Renal pelvis (tissue), 4 donors: Measurements from ENCODE around the gene NIF3L1. TPM values are rescaled to one million over a fixed set of nuclear protein-coding genes. Genes with fewer than 3 reads are reported as not detected.
"Not testable (repeated sequence)": the region's sequence is repeated elsewhere in the genome, so short reads cannot be mapped to it uniquely, and the experiment has no call there.

Experiments used
- DNase-seq: peaks from one replicate; pipeline ENCODE4 v3.0.0-alpha.2; 2013
- polyA plus RNA-seq, 3 donors: library from polyadenylated mRNA; unstranded; fragments of 120-200 nt; gene quantifications; one replicate each; pipeline ENCODE4 v1.2.1, GENCODE V29; 2013; ENCODE audit not compliant: insufficient read length in 3 of 3

The NIF3L1 gene
- polyA plus RNA-seq, 3 donors = 41.5 to 45.5 (median 45.3) TPM

DNA sequence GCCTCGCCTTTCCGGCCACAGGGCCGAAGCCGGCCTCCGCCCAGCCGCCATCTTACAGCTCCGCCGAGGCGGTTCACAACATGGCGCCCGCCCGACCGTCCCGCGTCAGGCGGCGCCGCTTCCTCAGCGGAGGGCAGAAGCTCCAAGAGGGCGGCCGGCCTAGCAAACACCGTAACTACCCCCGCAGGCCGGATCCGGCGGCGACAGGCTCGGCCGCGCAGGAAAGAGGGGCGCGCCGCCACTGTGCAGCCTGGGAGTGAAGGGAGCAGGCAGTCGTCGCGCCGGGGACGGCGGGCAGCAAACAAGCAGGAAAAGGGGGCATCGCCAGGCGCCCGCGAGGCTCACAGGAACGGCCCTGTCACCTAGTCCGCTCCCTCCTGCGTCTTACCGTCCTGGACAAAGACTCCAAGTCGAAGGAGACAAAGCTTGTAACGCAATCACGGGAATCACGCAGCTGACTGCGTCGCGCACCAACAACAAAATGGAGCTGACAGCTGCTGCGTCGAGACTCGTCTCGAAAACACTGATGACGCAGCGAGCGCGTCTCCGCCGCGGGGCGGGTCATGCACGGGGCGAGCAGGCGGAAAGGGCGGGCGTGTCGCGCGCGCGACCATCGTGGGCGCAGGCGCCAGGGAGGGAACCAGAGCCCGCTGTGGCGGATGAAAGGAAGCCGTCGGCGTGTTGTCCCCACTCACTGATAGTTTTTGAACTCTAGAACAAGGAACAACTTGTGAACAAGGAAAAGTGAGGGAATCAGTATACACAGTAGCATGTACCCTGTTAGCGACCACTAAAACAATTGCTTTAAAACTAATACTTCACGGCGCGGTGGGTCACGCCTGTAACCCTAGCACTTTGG lies 24.8 kb upstream of the NIF3L1 start, which contains the start of gene CLK1:
CLK1 (minus strand) TSS at position 483 of the 859 bp plus-strand sequence. CDS start 2,796 bp downstream, outside the sequence.
- peak; percentile 95 for DNase-seq

DNA sequence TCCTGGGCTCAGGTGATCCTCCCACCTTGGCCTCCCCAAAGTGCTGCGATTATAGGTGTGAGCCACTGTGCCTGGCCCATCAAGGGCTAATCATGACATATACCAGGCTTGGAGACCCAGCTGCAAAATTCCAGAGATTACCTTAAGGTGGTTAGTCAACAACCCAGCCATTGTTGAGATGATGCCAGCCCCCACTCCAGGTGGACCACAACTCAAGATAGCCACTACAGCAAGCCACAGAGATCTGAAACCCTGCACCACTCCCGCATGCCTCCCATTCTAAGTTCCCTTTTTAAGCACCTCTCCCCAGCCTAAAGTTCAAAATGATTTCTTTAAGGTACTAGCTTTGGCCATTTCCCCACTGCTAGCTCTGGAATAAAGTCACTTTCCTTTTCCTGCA lies 20.2 kb upstream of the NIF3L1 start:
- DNase-seq = no peak

DNA sequence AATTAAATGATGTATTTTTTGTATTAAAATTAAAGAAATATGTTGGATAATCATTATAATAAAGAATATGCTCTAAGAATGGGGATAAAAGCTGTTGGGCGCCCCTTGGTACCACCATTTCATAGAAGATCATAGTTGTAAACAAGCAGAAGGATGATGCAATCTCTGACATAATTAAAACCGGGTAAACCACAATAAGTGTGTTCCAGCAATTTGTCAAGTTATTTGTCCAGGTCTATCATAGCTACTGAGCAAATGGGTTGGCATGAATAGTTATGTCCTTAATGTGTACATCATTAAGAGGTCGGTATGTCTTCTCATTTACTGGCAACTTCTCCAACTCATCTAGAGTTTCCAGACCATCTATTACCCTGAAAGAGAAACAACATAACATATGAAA lies 18.0 kb upstream of the NIF3L1 start:
- no peak for DNase-seq

DNA sequence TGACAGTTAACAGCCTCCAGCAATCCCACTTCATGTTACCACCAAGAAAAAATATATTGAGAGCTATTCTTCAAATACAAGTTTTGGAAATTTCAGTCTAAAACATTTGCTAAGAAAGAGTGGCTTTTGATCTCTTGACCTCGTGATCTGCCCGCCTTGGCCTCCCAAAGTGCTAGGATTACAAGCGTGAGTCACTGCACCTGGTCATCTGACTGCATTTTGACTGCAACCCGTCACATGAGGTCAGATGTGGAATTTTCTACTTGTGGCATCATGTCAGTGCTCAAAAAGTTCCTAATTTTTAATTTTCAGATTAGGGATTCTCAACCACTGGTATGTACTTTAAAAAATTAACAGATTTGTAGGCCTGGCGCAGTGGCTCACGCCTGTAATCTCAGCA lies 15.6 kb upstream of the NIF3L1 start:
- DNase-seq = no peak

DNA sequence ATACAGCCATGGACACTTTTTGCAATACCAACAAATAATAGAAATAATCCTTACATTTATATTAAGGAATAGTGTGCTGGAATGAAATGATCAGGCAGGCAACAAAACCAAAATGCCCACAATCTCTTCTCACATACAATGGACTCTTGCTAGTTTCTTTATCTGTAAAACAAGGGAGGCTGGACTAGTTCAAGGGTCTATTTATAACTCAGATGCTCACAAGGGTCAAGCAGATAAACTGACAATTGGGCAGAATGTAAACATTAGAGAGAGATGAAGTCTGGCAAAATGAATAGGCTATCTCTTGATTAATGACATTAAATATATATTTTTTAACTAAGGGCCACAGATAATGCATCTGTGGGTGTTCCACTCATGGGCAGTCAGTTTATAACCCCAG lies 11.7 kb upstream of the NIF3L1 start:
- no peak for DNase-seq

DNA sequence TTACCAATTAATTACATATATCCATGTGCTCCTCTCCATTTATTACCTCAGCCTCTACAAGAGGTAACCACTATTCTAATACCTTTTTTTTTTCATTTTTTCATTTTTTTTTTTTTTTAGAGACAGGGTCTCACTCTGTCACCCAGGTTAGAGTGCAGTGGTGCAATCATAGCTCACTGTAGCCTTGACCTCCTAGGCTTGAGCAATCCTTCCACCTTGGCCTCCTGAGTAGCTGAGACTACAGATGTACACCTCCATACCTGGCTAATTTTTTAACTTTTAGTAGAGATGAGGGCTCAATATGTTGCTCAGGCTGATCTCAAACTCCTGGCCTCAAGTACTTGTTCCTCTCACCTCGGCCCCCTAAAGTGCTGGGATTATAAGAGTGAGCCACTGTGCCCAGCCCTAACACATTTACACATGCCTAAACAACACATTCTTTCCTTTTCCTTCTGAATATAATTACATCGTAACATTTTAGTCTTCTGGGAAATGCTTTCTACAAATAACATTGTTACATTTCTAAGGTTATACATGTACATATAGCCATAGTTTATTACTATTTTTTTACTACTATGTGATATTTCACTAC lies 10.8 kb upstream of the NIF3L1 start:
- DNase-seq = no peak

DNA sequence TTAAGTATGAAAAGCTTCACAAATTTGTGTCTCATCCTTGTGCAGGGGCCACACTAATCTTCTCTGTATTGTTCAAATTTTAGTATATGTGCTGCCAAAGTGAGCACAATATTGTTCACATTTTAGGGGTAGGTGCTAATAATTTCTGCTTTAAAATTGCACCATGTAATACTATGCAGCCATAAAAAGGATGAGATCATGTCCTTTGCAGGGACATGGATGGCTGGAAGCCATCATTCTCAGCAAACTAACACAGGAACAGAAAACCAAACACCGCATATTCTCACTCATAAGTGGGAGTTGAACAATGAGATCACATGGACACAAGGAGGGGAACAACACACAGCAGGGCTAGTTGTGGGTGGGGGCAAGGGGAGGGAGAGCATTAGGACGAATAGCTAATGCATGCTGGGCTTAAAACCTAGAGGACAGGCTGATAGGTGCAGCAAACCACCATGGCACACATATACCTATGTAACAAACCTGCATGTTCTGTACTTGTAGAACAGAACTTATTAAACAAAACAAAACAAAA lies 7.4 kb upstream of the NIF3L1 start:
- not testable (repeated sequence) for DNase-seq

DNA sequence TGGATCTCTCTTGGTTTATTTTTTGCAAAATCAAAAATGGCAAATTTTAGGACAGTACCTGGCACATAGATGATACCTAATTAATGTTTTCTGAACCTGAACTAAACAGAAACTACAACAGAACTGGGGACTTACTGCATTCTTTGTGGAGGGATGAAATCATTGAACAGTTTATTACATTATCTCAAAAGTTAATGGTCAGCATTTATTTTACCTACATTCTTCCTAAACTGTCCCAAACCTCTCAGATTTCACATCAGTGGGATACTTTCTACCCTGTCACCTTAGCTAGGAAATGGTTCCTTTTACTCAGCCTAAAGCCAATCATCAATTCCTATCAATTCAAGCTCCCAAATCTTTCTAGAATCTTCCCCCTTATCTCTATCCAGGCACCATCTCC lies 10.3 kb downstream of the NIF3L1 start:
- DNase-seq = no peak

DNA sequence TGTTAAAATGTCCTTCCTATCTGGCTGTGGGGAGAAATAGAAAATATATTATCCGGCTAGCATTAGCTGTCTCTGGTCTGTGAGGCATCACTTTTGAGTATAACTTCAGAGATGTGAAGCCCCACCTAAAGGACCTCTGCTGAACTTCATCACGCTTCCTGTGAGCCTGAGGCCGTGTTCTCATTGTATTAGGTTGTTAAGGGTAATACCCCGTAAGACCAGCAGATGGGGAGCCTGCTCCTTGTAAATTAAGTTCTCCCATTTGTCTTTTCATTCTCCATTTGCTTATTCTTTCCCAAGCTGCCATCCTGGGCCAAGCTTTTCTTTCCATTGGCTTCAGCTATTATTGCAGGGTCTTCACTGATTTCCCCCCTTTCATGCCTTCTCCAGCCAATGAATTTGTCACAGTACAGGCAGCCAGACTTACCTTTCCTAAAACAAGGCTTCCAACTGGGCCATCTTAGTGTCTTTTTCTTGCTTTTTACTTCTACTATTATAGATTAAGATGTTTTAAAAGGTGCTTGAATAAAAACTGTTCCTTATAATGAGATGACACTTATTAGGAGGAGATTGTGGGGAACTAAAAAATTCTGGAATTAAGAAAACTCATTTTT lies 12.4 kb downstream of the NIF3L1 start:
- peak; percentile 73 for DNase-seq

DNA sequence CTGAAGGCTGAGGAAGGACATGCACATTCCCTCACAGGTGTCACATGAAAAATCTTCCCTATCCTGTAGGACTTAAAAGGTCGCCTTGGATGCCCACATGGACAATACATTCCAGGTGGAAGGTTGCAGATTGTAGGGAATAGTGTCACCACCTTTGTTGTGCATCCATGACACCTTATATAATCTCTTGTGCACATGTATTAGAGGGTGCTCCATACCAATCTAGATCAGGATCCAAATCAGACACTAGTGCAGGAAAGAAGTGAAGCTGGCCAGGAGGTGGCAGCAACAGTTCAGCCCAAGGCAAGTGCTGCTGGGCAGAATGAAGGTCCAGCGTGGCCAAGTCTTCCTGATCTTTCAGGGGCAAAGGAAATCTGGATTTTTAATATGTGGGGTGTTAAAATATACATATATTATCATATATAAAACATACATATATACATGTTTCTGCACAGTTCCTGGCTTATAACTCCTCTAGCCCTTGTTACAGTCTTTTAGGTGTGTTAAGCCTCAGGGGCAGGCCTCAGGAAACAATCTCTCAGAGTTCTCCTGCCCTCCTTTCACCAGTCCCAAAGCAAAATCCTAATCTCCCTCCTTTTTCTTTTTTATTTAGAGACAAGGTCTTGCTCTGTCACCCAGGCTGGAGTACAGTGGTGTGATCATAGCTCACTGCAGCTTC lies 16.6 kb downstream of the NIF3L1 start:
- peak; percentile 53 for DNase-seq

DNA sequence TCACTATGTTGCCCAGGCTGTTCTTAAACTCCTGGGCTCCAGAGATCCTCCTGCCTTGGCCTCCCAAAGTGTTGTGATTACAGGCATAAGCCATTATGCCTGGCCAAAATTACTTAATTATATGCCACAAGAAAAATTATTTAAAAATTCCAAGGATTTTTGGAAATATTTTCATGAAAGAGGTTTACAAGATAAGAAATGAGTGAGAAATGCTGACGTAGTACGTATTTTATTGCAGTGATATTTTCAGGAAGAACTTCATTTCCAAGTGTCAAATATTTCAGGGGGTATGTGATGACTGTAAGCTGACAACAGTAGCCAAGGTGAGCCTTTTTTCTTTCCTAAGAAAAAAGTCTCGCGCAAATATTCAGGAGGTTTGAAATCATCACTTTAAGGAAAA lies 20.8 kb downstream of the NIF3L1 start:
- no peak for DNase-seq

DNA sequence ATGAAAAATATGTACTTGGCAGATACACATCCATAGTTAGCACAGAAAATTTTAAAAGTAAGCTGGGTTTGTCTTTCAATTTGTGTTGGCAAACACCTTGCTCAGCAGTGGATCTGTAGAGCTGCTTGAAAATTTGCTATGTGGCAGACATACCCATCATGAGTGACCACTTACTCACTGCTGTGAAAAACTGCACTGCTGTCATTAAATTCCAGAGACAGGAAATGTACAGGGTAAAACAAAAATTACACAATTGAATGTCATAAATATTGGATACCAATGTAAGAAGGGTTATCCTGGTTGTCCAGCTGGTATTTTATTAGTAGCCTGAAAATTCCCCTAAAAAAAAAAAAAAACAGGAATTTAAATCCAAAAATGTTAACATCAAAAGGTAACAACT lies 24.5 kb downstream of the NIF3L1 start:
- DNase-seq = no peak

DNA sequence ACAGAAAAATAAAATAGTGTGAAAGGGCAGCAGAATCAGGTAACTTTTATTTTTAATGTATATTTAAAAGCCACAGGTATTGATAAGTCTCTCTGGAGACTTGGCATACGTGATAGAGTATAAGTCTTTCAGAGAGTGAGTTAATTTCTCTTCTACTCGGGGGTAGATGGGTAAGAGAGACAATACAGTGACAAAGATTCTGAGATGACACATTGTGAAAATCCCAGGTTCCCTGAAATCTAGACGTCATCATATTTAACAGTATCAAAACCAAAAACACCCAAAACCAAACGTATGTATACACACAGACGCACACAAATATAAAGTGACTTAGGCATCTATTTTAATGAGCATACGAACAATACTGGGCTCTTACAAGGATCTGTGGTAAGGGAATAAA lies 33.3 kb downstream of the NIF3L1 start:
- DNase-seq = no peak

DNA sequence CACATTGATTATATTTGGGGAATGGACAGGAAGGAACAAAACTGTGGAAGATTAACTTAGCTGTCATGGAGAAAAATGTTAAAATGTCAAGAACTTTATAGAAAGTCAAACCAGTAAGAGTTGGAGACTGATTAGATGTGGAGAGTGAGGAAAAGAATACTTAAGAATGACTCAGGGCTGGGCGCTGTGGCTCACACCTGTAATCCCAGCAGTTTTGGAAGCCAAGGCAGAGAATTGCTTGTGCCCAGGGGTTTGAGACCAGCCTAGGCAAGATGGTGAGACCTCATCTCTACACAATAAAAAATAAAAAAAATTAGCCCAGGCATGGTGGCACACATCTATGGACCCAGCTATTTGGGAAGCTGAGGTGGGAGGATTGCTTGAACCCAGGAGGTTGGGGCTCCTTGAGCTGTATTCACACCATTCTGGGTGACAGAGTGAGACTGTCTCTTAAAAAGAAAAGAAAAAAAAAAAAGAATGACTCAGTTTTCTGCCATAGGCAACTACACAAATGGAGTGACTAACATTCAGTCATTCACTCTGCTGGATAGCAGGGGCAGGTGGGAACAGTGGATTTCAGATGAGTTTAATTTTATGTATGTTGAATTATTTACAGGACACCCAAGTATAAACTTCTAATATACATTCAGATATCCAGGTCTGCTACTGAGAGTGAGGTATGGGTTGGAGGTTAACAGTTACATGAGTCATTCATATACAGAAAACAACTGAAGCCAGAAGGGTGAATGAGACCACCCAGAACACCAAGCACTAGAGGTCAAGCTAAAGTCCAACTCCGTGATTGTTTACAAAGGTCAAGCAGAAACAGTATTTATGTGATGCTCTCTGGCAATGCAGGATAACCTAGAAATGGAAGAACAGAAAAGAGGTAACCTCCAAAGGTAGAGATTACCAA lies 40.4 kb downstream of the NIF3L1 start:
- no peak for DNase-seq

DNA sequence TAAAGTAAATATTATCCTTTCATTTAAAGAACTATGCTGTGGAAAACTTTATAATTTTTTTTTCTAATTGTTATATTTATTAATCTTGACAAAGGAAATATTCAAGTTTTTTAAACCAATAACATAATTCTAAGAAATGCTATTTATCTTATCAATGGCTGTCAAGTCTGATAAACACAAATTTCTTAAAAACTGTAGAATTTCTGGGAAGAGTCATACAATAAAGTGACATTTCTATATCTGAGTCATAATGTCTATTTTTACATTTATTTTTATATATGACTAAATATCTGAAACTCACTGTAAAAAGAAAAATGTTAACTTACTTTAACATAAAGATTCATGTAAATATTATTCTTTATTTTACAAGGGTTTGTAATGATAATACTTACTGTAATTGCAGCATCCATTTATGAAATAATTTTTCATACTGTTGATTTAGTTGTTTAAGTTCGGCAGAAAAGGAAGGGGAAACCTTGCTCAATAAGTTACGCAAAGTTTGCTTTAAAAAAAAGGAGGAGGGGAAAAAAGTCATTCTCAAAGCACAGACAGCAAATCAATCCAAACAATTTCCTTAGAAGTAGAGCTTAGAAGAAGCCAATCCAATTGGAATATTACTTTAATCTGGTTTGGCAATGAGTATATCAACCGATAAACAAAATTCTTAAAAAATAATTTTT lies 41.9 kb downstream of the NIF3L1 start:
- no peak for DNase-seq

DNA sequence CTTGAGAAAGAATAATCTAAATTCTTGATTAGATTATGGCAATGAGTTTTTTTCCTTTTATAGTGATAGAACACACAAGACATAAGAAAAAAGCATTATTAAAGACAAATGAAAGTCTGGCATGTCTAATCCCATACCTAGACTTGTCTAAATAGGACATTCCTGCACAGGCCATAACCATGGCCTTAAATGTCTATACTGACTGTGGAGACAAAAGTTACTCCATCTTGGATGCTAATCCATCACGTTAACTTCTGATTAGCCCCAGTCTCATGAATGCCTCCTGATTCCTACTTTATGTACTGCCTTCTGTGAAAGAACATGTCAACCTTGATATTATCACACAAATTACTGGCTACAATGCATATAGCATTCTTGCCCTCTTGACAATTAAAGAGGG lies 50.7 kb downstream of the NIF3L1 start:
- no peak for DNase-seq

DNA sequence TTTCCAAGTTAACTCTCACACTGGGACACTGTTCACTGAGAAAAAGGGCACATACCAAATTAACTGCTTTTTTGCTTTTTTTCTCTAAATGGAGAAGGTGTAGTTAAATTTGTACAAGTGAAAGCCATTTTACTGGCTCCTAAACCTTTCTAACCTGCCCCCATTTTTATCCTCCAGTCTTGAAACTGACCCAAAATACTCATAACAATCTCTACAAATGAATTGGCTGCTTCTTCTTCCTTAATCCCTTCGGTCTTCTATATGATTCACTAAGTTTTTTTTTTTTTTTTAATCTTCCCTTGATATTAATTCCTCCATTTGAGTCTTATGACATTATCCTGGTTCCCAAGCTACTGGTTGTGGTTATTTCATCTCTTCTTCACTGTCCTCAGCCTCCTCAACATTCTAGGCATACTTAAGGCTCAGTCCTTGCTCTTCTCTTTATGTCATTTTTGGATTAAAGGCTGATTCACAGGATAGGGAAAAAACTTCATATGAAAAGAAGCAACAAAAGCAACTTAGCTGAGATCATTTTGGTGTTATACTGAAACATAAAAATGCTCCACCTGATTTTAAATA lies 54.4 kb downstream of the NIF3L1 start:
- DNase-seq = no peak

DNA sequence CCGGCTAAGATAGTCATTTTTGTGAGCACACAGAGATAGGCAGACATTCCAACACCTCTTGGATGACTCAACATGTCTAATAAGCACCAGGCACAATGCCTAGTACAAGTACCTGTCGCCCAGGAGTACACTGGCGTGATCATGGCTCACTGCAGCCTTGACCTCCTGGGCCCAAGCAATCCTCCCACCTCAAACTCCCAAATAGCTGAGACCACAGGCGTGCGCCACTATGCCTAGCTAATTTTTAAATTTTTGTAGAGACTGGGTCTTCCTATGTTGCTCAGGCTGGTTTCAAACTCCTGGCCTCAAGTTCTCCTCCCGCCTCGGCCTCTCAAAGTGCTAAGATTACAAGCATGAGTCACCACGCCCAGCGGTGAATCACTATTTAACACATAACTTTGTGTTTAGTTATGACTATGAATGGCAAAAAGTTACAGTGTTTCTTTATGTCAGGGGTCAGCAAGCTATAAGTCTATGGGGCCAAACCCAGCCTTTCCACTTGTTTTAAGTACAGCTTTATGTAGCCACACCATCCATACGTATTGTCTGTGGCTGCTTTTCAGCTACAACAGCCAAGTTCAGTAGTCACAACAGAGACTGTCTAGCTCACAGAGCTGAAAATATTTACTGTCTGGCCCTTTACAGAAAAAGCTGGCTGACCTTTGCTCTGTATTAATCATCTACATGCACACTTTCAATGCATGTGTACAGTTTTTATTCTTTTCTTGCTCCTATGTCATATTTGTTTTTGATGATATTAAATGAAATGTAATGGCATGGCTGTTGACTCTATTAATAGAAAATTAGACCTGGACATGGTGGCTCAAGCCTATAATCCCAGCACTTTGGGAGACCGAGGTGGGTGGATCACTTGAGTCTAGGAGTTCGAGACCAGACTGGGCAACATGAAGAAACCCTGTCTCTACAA lies 55.6 kb downstream of the NIF3L1 start:
- DNase-seq = no peak

DNA sequence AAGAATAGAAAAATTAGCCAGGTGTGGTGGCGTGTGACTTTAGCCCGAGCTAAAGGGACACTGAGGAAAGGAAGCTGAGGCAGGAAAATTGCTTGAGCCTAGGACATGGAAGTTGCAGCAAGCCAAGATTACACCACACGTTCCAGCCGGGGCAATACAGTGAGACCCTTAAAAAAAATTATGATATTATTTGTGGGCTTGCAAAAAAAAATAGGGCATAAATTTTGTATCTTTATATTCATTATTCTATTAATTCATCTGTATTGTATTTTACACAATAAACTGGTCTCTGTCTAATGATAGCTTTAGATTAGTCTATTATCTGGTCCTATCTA lies 56.2 kb downstream of the NIF3L1 start:
- no peak for DNase-seq
